Right lobe of liver (tissue), 4 donors: ENCODE measurements around the gene TXNDC8.

Experiments used
- POLR2A ChIP-seq: fragments of 450-650 bp; IDR thresholded peaks from one replicate; pipeline ENCODE4 v1.6.1; 2017; ENCODE audit warnings: antibody characterized with exemption, mild to moderate bottlenecking
- TF ChIP-seq, protein P1 (sequence below), 4 donors: fragments of 200-600 bp in 3 of 4; fragments of 450-650 bp in 1 of 4; IDR thresholded peaks; one replicate each; pipeline versions ENCODE4 v1.5.1 to v1.8.0; 2016 to 2022; ENCODE audit warnings: antibody characterized with exemption in 4 of 4, mild to moderate bottlenecking in 2 of 4
- donor health status: DM: no; HTN: no; CAD: no.
- donor health status: DM: no; HTN: no; CAD: no.
- donor health status: DM: no; HTN: yes; CAD: no.

DNA sequence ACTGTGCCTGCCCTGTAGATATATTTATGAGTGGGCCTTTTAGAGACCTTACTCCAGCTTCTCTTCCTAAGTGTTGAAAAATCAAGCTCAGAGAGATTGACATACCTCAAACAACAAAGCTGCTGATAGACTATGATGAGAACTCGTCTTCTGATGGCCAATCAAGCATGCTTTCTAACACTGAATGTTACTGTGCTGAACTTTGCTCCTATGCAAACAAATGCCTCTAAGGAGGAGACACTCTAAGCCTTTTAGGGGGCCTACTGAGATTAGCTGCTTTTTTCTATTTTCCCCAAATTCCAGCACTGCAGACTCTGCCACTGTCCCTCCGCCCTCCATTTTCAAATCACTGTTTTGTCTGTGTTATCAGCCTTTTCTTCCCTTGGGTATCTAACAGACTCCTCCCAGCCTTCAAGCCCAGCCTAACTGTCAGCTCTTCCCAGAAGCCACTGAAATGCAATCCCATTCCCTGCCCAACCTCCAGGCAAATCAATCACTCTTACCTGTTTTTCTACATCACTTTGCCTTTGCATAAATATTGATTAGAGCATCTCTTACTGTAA, 39.5 kb downstream of the TXNDC8 start:
- TF ChIP-seq, protein P1, sequence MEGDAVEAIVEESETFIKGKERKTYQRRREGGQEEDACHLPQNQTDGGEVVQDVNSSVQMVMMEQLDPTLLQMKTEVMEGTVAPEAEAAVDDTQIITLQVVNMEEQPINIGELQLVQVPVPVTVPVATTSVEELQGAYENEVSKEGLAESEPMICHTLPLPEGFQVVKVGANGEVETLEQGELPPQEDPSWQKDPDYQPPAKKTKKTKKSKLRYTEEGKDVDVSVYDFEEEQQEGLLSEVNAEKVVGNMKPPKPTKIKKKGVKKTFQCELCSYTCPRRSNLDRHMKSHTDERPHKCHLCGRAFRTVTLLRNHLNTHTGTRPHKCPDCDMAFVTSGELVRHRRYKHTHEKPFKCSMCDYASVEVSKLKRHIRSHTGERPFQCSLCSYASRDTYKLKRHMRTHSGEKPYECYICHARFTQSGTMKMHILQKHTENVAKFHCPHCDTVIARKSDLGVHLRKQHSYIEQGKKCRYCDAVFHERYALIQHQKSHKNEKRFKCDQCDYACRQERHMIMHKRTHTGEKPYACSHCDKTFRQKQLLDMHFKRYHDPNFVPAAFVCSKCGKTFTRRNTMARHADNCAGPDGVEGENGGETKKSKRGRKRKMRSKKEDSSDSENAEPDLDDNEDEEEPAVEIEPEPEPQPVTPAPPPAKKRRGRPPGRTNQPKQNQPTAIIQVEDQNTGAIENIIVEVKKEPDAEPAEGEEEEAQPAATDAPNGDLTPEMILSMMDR (IDR thresholded peaks at IDR 0.05): no peak
- no peak for TF ChIP-seq POLR2A
